ENCODE measurements around the gene SULT1C2.

Gene SULT1C2

GRCh38 chr2:108293850-108294249 is 5.2 kb downstream of the SULT1C2 start:
- DNase-seq: no peak

GRCh38 chr2:108297436-108298141 is 8.9 kb downstream of the SULT1C2 start:
- DNase-seq: no peak

GRCh38 chr2:108301558-108301957 is 12.9 kb downstream of the SULT1C2 start:
- DNase-seq: no peak

- DNase-seq: no peak
Measured at GRCh38 chr2:108304975-108305374, 16.3 kb downstream of the SULT1C2 start.

- no peak for DNase-seq
Measured at GRCh38 chr2:108305901-108306300, 17.2 kb downstream of the SULT1C2 start.

- no peak for DNase-seq
Measured at GRCh38 chr2:108309903-108310302, 21.2 kb downstream of the SULT1C2 start.

GRCh38 chr2:108314586-108315296 is 26.0 kb downstream of the SULT1C2 start:
- DNase-seq: no peak

- no peak for DNase-seq
Measured at GRCh38 chr2:108315444-108315934, 26.8 kb downstream of the SULT1C2 start.

GRCh38 chr2:108316033-108316432 is 27.3 kb downstream of the SULT1C2 start:
- DNase-seq: no peak

GRCh38 chr2:108316461-108317258 is 28.0 kb downstream of the SULT1C2 start:
- no peak for DNase-seq

GRCh38 chr2:108320326-108320922 is 31.7 kb downstream of the SULT1C2 start:
- no peak for DNase-seq

- DNase-seq: no peak
Measured at GRCh38 chr2:108323619-108324018, 34.9 kb downstream of the SULT1C2 start.

- no peak for DNase-seq
Measured at GRCh38 chr2:108324531-108325255, 36.0 kb downstream of the SULT1C2 start.

- DNase-seq: no peak
Measured at GRCh38 chr2:108325756-108326155, 37.1 kb downstream of the SULT1C2 start.

- no peak for DNase-seq
Measured at GRCh38 chr2:108329771-108330170, 41.1 kb downstream of the SULT1C2 start.

- DNase-seq: no peak
Measured at GRCh38 chr2:108330979-108331378, 42.3 kb downstream of the SULT1C2 start.

- DNase-seq: no peak
Measured at GRCh38 chr2:108345951-108346350, 57.3 kb downstream of the SULT1C2 start.

GRCh38 chr2:108346827-108347226 is 58.1 kb downstream of the SULT1C2 start:
- DNase-seq: no peak

- no peak for DNase-seq
Measured at GRCh38 chr2:108347786-108348185, 59.1 kb downstream of the SULT1C2 start.

- DNase-seq: no peak
Measured at GRCh38 chr2:108348816-108349570, 60.3 kb downstream of the SULT1C2 start.
